GM11168 (cell line): ENCODE results near the gene ACER2.

Experiments used
- in situ Hi-C: fragments of 300-500 bp; cut with MboI; formaldehyde crosslinking; loops from one replicate; pipeline ENCODE4 v1.12.0; 2022; ENCODE audit warnings: low sequenced_read_pairs; ENCODE audit not compliant: unreplicated experiment

The ACER2 gene

DNA sequence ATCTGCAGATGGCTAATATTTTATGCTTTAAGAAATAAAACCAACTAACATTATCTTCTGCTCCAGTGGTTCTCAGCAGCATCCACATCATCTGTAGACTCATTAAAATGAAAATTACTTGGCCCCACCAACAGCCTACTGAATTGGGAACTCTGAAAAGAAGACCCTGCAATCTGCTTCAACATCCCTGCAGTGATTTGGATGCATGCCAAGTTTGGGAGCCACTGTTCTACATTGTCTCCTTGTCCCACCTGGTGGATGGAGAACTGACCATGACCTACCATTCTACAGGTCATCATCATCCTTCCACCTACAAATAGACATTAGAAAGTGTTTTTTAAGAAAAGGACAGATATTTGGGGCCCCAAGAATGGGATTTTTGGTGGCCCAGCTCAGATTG, 71.1 kb downstream of the ACER2 start:
- in situ Hi-C loops, result no loop called here

DNA sequence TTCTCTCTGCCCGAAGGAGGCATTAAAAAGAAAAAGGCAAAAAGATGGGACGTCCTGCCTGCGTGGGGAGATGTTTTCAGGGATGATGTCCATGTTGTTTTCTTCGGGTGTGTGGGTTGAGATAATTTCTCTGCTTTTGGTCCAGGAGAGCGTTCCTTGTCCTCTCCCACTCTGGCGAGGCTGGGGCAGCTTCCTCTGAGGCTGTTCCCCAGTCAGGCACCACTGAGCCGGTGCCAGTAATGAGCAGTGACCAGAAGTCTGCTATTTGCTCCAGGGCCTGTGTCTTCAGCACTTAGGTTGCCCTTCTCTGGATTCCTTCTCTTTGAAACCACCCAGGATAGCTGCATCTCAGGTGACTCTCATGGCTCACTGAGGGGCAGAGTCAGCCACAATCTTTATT, 71.5 kb downstream of the ACER2 start:
- in situ Hi-C loops, result no loop called here

GRCh38 chr9:19481121-19481870, 72.5 kb downstream of the ACER2 start:
- in situ Hi-C loops, result no loop called here

DNA sequence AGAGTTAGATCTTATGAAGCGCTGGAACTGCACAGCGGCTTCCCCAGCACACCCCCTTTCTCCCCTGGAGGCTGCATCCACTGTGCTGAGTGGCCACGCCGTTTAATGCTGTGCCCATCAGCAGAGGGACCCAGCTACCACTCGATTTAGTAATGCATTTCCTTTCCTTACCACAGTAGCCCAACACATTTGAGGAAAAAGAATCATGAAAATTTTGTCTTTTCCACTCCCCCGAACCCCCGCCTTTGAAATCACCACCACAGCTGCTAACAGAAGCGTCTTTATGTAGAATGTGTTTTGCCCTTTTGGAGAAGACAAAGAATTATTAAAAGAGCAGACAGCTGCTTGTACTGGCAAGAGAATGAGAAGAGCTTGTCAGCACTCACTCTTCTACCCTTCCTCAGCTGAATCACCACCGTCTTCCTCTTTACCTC, 73.2 kb downstream of the ACER2 start:
- in situ Hi-C loops, result no loop called here

- in situ Hi-C loops, result no loop called here
These were observed 75.9 kb downstream of the ACER2 start for GRCh38 chr9:19484699-19485098.

GRCh38 chr9:19485193-19485592, 76.4 kb downstream of the ACER2 start:
- in situ Hi-C loops, result no loop called here

DNA sequence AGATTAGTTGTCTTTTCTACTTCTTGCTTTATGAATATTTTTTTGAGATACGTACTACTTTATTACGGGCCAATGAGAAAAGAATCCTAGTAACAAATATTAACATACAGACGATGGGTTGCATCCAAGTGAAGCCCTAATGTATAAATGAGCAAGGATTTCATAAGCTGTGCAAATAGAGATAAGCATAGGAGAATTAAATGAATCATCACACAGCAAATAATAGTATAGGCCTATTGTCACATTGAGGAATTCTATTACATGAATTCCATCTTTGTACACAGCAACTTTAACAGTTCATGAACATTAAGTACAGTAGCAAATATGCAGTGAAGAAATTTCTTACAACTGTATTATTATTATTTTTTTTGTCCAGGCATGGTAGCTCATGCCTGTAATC, 78.0 kb downstream of the ACER2 start:
- in situ Hi-C loops, result no loop called here

DNA sequence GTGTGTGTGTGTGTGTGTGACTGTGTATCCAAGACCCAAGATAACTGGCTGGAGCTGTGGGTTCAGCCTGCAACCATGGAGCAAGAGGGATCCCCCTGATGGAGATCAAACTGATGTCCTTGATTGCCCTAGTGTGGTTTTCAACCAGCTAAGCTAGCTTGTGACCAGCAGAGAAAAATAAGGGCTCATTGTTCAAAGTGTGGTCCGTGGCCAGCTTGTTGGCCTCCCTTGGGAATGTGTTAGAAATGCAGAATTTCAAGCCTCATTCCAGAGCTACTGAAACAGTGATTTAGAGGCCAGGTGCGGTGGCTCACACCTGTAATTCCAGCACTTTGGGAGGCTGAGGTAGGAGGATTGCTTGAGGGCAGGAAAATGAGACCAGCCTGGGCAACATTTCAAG, 79.9 kb downstream of the ACER2 start:
- in situ Hi-C loops, result no loop called here

DNA sequence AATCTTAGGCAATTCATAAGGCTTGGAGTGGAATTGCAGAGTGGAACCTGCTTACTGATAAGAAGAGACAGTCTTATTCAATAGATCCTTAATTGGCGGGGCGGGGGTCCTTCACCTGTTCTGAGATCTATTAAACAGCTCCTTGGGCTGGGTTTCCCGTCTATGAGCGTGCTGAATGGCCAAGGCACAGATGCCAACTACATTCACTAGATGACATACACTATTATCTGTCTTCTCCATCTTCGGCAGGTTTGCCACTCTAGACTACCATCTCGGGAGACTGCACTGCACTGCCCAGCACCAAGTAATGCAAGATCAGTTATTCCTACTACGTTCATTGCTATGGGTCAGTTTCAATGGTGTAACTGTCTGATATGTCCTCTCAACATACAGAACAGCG, 81.5 kb downstream of the ACER2 start:
- in situ Hi-C loops, result no loop called here

- in situ Hi-C loops, result no loop called here
These were observed 82.0 kb downstream of the ACER2 start for GRCh38 chr9:19490828-19491227.

GRCh38 chr9:19492775-19493173, 84.0 kb downstream of the ACER2 start:
- in situ Hi-C loops, result no loop called here

- in situ Hi-C loops, result no loop called here
These were observed 84.5 kb downstream of the ACER2 start for GRCh38 chr9:19493174-19493811.

DNA sequence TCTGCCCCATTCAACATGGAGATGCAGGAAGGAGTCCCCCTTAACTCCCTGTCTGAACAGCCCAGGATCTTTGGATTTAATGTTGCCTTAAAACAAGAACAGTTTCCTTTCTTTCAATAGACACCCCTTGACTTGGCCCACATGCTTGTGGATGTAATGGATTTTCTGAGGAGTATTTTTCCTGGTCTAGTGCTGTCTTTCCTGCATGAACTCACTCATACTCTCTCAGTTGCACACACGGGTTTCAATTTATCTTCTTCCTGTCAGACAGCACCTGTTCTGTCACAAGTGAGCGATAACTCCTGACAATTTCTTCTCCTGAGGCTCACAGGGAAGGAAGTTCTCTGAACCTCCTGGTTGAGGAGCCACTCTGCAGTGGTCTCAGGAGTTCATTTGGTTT, 85.1 kb downstream of the ACER2 start:
- in situ Hi-C loops, result no loop called here

GRCh38 chr9:19495186-19496028, 86.6 kb downstream of the ACER2 start:
- in situ Hi-C loops, result no loop called here

DNA sequence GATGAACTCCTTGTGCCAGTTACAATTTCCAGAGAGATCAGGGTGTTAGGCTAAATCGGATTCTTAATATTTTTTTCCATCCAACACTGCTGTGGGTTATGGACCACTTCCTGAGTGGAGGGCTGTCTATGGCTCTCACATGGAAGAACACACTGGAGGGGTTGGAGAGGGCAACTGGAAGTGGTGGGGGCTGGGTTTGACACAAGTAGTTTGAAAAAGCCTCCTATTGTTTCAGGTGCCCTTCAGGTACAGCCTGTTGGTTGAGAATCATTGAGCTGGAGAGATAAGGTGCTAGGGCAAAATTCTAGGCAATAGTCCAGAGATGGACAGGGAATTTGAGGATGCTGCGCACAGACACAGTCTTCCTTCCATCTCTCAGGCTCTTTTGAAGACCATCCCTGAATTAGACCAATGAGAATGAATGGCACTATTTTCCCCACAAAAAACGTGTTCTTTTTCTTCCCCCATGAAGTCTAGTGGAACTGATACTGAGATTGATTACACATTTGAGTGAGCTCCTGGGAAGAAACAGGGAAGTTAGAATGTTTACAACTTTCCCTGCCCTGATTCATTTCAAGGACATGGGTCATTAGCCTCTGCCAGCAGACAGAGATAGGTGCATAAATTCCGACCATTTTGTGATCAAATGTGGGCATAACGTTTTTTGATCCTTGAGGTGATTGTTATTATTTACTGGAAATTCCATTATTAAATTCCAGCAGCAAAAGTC, 87.7 kb downstream of the ACER2 start:
- in situ Hi-C loops, result no loop called here

DNA sequence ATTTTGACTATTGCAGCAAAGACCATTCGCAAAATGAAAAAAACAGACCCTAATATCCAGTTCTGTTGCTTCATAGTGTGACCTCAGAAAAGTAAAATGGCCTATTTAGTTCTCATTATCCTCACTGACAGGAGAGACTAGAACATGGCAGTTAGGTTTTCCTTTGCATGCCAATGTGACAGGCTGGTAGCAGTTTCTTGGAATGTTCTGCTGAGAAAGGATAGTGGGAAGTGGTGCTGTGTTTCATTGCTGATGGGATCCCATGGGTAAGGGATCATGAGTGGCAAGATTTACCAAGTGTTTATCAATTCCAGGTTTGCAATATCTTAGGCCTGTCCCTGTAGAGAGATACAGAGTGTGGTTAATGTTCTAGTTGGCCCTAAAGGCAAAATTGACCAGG, 88.5 kb downstream of the ACER2 start:
- in situ Hi-C loops, result no loop called here

- in situ Hi-C loops, result no loop called here
These were observed 89.2 kb downstream of the ACER2 start for GRCh38 chr9:19498015-19498414.
